GM20431 (cell line): ENCODE measurements around the gene USO1.
"Not testable (repeated sequence)": the region's sequence is repeated elsewhere in the genome, so short reads cannot be mapped to it uniquely, and the experiment has no call there.

Source experiments
- in situ Hi-C: fragments of 300-500 bp; cut with MseI, MboI; formaldehyde crosslinking; loops from one replicate; pipeline ENCODE4 v1.15.0; 2020; ENCODE audit warnings: low sequenced_read_pairs; ENCODE audit not compliant: unreplicated experiment

Gene USO1

GRCh38 chr4:75714011-75714410 lies 10.4 kb upstream of the USO1 start:
- in situ Hi-C loops = no loop called here

- in situ Hi-C loops = no loop called here
Observed at GRCh38 chr4:75714704-75715103, 9.7 kb upstream of the USO1 start.

- in situ Hi-C loops = no loop called here
Observed at GRCh38 chr4:75715105-75715799, 9.1 kb upstream of the USO1 start.

GRCh38 chr4:75716054-75716453 lies 8.3 kb upstream of the USO1 start:
- in situ Hi-C loops = not testable (repeated sequence)

GRCh38 chr4:75717408-75717807 lies 7.0 kb upstream of the USO1 start:
- in situ Hi-C loops = no loop called here

- in situ Hi-C loops = no loop called here
Observed at GRCh38 chr4:75718529-75718928, 5.8 kb upstream of the USO1 start.

GRCh38 chr4:75722417-75722816 lies 2.0 kb upstream of the USO1 start:
- in situ Hi-C loops = no loop called here

GRCh38 chr4:75723163-75724065 lies 963 bp upstream of the USO1 start:
- in situ Hi-C loops = no loop called here

GRCh38 chr4:75724867-75725724 lies 719 bp downstream of the USO1 start:
- in situ Hi-C loops = no loop called here

- in situ Hi-C loops = not testable (repeated sequence)
Observed at GRCh38 chr4:75725942-75726538, 1.7 kb downstream of the USO1 start.

GRCh38 chr4:75726577-75726976 lies 2.2 kb downstream of the USO1 start:
- in situ Hi-C loops = no loop called here

GRCh38 chr4:75727073-75727472 lies 2.7 kb downstream of the USO1 start:
- in situ Hi-C loops = no loop called here

GRCh38 chr4:75729836-75730235 lies 5.5 kb downstream of the USO1 start:
- in situ Hi-C loops = no loop called here

- in situ Hi-C loops = no loop called here
Observed at GRCh38 chr4:75733369-75733768, 9.0 kb downstream of the USO1 start.

- in situ Hi-C loops = no loop called here
Observed at GRCh38 chr4:75735525-75735924, 11.1 kb downstream of the USO1 start.

GRCh38 chr4:75736862-75737261 lies 12.5 kb downstream of the USO1 start:
- in situ Hi-C loops = no loop called here

GRCh38 chr4:75737398-75737797 lies 13.0 kb downstream of the USO1 start:
- in situ Hi-C loops = no loop called here

- in situ Hi-C loops = no loop called here
Observed at GRCh38 chr4:75741027-75741426, 16.6 kb downstream of the USO1 start.

- in situ Hi-C loops = no loop called here
Observed at GRCh38 chr4:75742451-75742850, 18.1 kb downstream of the USO1 start.

- in situ Hi-C loops = no loop called here
Observed at GRCh38 chr4:75745161-75745560, 20.8 kb downstream of the USO1 start.
